K562 (cell line): ENCODE measurements around the gene SAXO1.

Experiments
- MXI1 ChIP-seq: IDR thresholded peaks from 2 replicates; pipeline ENCODE4 v1.6.1; 2011; ENCODE audit warnings: low read depth, mild to moderate bottlenecking, improper control_type of control experiment, low read length
- PCBP2 ChIP-seq: fragments of 200-400 bp; formaldehyde crosslinking; IDR thresholded peaks from 2 replicates; pipeline ENCODE4 v1.6.1; 2018; ENCODE audit warnings: low read length, low read depth, mild to moderate bottlenecking, moderate library complexity; ENCODE audit not compliant: poor library complexity, severe bottlenecking
- STAG1 ChIP-seq: sonication (generic); formaldehyde crosslinking; IDR thresholded peaks from 2 replicates; pipeline ENCODE4 v1.5.0; 2020; ENCODE audit warnings: missing genetic modification reagents, borderline replicate concordance
- ZKSCAN1 ChIP-seq: fragments of 150-350 bp; IDR thresholded peaks from 2 replicates; pipeline ENCODE4 v1.6.1; 2016; ENCODE audit warnings: low read depth, low read length
- ZNF133 ChIP-seq: fragments of 250-450 bp; sonication (Bioruptor Pico); IDR thresholded peaks from 2 replicates; pipeline ENCODE4 v1.4.0; 2020; ENCODE audit warnings: mild to moderate bottlenecking

DNA sequence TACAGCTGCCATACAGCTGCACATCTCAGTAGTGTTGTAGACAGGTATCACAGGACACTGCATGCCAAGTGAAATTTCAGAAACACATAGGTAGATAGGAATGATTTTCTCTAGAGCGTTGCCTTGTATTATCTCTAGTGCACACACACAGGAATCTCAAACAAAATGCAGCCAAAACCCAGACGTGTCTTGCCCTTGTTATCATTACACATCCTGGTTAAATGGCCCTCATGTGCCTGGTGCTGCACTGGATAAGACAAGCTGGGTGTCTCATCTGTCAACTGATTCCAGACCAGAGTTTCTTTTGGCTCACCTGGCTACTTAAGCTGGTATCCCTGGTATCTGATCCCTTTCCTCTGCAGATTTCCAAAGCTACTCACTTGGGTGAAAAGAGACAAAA lies 59.7 kb downstream of the SAXO1 start:
- no peak for TF ChIP-seq MXI1
- TF ChIP-seq ZNF133 = no peak
- TF ChIP-seq PCBP2 = no peak
- TF ChIP-seq STAG1 (CRISPR knock-in tag) = no peak
- no peak for TF ChIP-seq ZKSCAN1
